RWPE2 (cell line): ENCODE measurements around the gene SERPINB8.

Experiments
- ATAC-seq: fragments of 200-7000 bp; cut with Tn5 transposase; 3 replicates; pipeline ENCODE4 v1.9.1; 2021; ENCODE audit warnings: low read depth
- DNase-seq: peaks from one replicate; pipeline ENCODE4 v3.0.0-alpha.2; 2020; ENCODE audit warnings: low spot score
- H3K27ac ChIP-seq: fragments of 450-650 bp; 2 replicates; pipeline ENCODE4 v1.5.1; 2017; ENCODE audit warnings: mild to moderate bottlenecking; ENCODE audit not compliant: poor library complexity, severe bottlenecking
- H3K27me3 ChIP-seq: fragments of 250-450 bp; sonication (Bioruptor Pico); 2 replicates; pipeline ENCODE4 v1.5.1; 2021; ENCODE audit warnings: mild to moderate bottlenecking, moderate library complexity; ENCODE audit not compliant: insufficient read depth, poor library complexity, severe bottlenecking
- H3K36me3 ChIP-seq: fragments of 250-450 bp; sonication (Bioruptor Pico); 2 replicates; pipeline ENCODE4 v1.5.1; 2020; ENCODE audit warnings: low read depth, mild to moderate bottlenecking, moderate library complexity
- H3K4me1 ChIP-seq: fragments of 250-450 bp; sonication (Bioruptor Pico); 2 replicates; pipeline ENCODE4 v1.5.1; 2021; ENCODE audit warnings: mild to moderate bottlenecking, moderate library complexity; ENCODE audit not compliant: insufficient read depth, poor library complexity, severe bottlenecking
- H3K4me3 ChIP-seq: fragments of 250-450 bp; sonication (Bioruptor Pico); 2 replicates; pipeline ENCODE4 v1.5.1; 2021; ENCODE audit warnings: mild to moderate bottlenecking, moderate library complexity; ENCODE audit not compliant: severe bottlenecking
- H3K9me3 ChIP-seq: fragments of 250-450 bp; sonication (Bioruptor Pico); 2 replicates; pipeline ENCODE4 v1.5.1; 2021; ENCODE audit warnings: mild to moderate bottlenecking, moderate library complexity; ENCODE audit not compliant: severe bottlenecking
- TF ChIP-seq, protein P1 (sequence below): fragments of 450-650 bp; IDR thresholded peaks from one replicate; pipeline ENCODE4 v1.5.1; 2017; ENCODE audit warnings: mild to moderate bottlenecking, moderate library complexity; ENCODE audit not compliant: poor library complexity, severe bottlenecking

SERPINB8 gene

DNA sequence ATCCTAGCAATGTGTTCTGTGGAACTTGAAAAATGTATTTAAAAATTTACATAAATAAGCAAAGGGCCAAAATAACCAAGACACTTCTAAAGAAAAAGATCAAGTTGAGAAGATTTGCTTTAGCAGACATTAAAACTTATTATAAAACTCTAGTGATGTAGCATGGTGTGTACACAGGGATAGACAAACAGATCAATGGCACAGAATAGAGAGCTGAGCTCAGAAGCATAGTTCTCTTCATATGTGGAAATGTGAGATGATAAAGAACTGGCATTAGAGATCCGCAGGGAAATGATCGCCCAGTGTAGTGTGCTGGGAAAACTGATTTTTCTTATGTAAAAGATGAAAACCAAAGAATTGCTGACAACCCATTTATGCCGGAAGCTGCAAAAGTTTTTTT lies 39.4 kb downstream of the SERPINB8 start:
- DNase-seq, result no peak
- no peak overlapping the region for H3K27ac ChIP-seq
- H3K4me1 ChIP-seq, result no peaks in the 10 kb centered on the region
- TF ChIP-seq, protein P1, sequence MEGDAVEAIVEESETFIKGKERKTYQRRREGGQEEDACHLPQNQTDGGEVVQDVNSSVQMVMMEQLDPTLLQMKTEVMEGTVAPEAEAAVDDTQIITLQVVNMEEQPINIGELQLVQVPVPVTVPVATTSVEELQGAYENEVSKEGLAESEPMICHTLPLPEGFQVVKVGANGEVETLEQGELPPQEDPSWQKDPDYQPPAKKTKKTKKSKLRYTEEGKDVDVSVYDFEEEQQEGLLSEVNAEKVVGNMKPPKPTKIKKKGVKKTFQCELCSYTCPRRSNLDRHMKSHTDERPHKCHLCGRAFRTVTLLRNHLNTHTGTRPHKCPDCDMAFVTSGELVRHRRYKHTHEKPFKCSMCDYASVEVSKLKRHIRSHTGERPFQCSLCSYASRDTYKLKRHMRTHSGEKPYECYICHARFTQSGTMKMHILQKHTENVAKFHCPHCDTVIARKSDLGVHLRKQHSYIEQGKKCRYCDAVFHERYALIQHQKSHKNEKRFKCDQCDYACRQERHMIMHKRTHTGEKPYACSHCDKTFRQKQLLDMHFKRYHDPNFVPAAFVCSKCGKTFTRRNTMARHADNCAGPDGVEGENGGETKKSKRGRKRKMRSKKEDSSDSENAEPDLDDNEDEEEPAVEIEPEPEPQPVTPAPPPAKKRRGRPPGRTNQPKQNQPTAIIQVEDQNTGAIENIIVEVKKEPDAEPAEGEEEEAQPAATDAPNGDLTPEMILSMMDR, result no peak
- no peak for ATAC-seq
- H3K27me3 ChIP-seq, result no peaks in the 10 kb centered on the region
- H3K9me3 ChIP-seq, result no peaks in the 10 kb centered on the region
- H3K36me3 ChIP-seq, result no peaks in the 10 kb centered on the region
- H3K4me3 ChIP-seq, result no peak overlapping the region

DNA sequence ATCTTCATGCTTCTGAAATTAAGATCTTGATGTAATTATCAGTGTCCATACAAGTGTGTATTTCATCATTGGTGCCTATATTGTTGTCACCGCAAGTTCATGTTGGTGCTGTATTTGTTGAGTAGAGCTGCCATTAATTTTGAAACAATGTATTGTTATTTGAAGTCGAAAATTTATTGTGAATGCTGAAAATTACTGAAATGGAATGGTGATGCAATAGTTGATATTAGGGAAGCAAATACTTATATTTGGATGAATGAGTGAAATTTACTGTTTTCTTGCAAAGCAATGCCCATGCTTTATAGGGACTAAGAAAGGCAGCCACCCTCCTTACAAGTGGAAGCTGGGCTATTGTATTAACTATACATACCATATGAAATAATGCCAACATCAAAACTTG lies 41.6 kb downstream of the SERPINB8 start:
- DNase-seq, result no peak
- Histone ChIP-seq H3K27ac (no peak overlapping the region), H3K4me1 (no peaks in the 10 kb centered on the region), H3K36me3 (no peaks in the 10 kb centered on the region), H3K9me3 (no peaks in the 10 kb centered on the region), H3K4me3 (no peak overlapping the region), H3K27me3 (peaks cover 3% of the 10 kb centered on the region)
- ATAC-seq, result no peak
- TF ChIP-seq, protein P1, result no peak

DNA sequence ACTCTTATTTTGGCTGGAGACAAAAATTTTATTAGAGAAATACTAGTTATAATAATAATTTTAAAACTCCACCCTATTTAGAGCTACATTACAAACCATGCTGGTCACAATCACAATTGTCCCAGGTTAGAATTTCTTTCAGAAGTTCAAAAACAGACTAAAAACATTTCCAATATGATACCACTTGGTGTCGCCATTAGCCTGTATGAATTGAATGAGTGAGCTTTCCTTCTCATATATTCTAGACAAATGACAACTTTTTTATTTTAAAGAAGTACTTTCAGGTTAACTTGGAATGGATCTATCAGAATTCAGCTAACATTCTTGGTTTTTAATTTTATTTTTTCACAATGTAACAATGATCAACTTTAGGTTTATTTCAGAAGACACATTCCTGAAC lies 48.0 kb downstream of the SERPINB8 start:
- no peaks in the 10 kb centered on the region for H3K36me3 ChIP-seq
- H3K4me1 ChIP-seq, result no peaks in the 10 kb centered on the region
- peaks cover 3% of the 10 kb centered on the region for H3K27me3 ChIP-seq
- H3K9me3 ChIP-seq, result no peaks in the 10 kb centered on the region
- no peak overlapping the region for H3K4me3 ChIP-seq
- H3K27ac ChIP-seq, result no peak overlapping the region
- ATAC-seq (no peak), DNase-seq (no peak)
- TF ChIP-seq, protein P1, result peak; percentile 76

DNA sequence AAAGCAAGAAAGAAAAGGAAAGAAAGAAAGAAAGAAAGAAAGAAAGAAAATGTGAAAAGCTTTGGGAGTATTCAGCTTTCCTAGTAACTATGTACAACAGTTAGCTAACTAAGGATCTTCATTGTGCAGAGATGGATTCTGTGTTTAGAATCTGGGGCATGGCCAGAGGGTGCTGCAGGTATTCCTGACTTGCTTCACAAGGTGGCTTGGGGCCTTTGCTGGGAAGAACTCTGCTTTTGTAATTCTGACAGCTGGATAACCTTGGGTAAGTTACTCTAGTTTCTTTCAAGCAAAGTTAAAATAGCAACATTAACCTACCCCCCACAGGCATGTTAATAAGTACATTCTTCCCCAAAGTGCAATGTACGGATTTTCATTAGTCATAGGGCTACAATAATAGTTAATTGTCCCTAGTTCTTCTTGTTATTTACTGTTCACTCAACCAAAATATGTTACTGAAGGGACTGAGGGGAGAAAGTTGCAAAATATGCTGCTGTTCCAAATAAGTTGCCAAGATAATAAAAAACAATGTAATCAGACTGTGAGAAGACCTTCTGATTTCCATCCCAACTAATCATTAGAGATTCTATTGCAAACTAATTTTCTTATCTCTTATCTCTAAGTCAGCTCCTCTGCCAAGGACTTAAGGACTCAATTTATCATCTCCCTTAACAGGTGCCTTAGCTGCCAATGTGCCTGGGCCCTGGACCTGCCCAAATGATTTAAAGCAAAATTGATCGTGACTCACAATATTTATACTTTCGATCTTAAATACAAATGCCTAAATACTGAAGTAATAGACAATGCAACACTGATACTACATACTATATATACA lies 50.3 kb downstream of the SERPINB8 start:
- TF ChIP-seq, protein P1, result no peak
- Histone ChIP-seq H3K36me3 (no peaks in the 10 kb centered on the region), H3K4me3 (no peak overlapping the region), H3K9me3 (no peaks in the 10 kb centered on the region), H3K27ac (no peak overlapping the region), H3K4me1 (no peaks in the 10 kb centered on the region), H3K27me3 (no peaks in the 10 kb centered on the region)
- DNase-seq (no peak), ATAC-seq (no peak)

DNA sequence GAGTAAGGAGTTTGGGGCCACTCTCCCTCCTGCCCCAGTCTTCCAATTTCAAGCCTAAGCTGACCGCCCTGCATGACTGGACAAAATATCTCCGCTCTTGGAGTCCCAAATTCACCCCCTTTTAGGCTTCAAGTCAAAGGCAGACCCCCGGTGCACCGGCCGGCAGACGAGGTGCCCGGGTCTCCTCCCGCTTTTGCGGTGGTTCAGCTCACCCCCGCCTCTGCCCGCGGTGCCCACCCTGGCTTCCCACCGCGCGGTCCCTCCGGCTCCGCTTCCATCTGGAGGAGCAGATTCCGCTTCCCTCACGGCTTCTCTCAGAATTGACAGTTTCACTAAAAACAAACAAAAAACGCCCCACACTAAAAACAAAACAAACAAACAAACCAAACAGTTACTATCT lies 56.5 kb downstream of the SERPINB8 start:
- TF ChIP-seq, protein P1, result no peak
- no peaks in the 10 kb centered on the region for H3K4me1 ChIP-seq
- no peak for ATAC-seq
- H3K9me3 ChIP-seq, result no peaks in the 10 kb centered on the region
- H3K27me3 ChIP-seq, result peaks cover 6% of the 10 kb centered on the region
- DNase-seq, result no peak
- no peak overlapping the region for H3K4me3 ChIP-seq
- no peaks in the 10 kb centered on the region for H3K36me3 ChIP-seq
- no peak overlapping the region for H3K27ac ChIP-seq
